Stimulated activated CD4-positive, alpha-beta T cell treated with anti-CD3 and anti-CD28 coated beads, TNF-alpha, amount 100 ng/mL, for 4 hours (primary cell): ENCODE results near the gene ADM5.
"Not testable (repeated sequence)": the region's sequence is repeated elsewhere in the genome, so short reads cannot be mapped to it uniquely, and the experiment has no call there.

Source experiments
- DNase-seq, 3 experiments: peaks; one replicate each; pipeline ENCODE4 v3.0.0-alpha.2; 2020; ENCODE audit warnings: low read depth in 3 of 3

ADM5 gene

DNA sequence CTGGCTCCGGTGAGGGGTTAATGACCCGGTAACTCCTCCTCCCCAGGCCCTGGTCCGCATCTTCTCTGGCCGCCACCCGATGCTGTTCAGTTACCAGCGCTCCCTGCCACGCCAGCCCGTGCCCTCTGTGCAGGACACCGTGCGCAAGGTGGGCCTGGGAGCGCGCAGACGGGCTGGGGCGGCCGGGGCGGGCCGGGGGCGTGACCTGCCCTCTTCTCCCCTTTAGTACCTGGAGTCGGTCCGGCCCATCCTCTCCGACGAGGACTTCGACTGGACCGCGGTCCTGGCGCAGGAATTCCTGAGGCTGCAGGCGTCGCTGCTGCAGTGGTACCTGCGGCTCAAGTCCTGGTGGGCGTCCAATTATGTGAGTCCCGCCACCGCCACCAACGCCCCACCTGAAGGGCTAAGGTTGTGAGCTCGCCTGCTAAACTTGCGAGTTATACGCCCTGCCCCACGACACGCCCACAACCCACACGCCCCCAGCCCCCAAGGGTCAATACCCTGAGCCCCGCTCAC is 11.9 kb downstream of the ADM5 start:
- DNase-seq = no peak

DNA sequence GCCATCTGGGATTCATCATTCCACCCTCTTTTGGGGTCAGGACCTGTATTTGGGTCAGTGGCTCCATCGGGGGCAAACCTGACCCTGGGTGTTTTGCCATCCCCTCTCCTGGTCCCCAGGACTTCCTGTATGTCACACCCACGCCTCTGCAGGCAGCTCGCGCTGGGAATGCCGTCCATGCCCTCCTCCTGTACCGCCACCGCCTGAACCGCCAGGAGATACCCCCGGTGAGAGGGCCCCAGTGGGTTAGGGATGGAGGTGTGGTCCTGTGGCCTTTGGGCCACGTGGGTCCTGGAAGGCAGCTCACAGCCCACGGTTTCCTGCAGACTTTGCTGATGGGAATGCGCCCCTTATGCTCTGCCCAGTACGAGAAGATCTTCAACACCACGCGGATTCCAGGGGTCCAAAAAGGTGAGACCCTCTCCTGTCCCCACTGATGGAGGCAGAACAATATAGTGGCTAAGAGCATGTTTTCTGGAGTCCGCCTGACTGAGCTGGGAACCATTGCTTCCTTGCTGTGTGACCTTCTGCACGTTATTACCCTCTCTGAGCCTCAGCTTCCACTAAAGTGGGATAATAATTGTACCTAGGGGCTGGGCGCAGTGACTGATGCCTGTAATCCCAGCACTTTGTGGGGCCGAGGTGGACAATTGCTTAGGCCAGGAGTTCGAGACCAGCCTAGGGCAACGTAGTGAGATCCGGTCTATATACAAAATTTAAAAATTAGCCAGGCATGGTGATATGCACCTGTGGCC is 15.7 kb downstream of the ADM5 start:
- no peak for DNase-seq

DNA sequence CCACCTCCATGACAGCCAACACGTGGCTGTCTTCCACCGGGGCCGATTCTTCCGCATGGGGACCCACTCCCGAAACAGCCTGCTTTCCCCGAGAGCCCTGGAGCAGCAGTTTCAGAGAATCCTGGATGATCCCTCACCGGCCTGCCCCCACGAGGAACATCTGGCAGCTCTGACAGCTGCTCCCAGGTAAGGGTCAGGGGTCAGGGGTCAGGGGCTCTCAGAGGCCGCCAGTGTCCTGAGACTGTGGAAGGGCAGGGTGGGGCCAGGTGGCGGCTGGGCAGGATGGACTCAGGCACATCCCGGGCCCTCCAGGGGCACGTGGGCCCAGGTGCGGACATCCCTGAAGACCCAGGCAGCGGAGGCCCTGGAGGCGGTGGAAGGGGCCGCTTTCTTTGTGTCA is 16.5 kb downstream of the ADM5 start:
- DNase-seq = no peak

GRCh38 chr19:49710372-49710951 is 21.1 kb downstream of the ADM5 start:
- no peak for DNase-seq

GRCh38 chr19:49712397-49712859 is 23.0 kb downstream of the ADM5 start:
- DNase-seq = no peak

GRCh38 chr19:49713236-49713845 is 23.9 kb downstream of the ADM5 start:
- DNase-seq = no peak

- DNase-seq = no peak
These were observed 26.8 kb downstream of the ADM5 start for GRCh38 chr19:49716154-49716553.

GRCh38 chr19:49718511-49718910 is 29.1 kb downstream of the ADM5 start:
- DNase-seq = no peak

DNA sequence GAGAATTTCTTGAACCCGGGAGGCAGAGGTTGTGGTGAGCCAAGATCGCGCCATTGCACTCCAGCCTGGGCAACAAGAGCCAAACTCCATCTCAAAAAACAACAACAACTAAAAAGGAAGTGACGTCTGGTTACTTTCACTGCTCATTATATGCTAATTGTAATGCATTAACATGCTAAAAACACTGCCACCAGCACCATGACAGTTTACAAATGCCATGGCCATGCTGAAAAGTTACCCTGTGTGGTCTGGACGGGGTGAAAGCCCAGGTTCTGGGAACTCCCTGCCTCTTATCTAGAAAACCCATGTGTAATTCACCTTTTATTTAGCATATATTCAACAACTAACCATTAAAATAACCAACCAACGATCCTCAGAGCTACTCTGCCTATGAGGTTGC is 29.6 kb downstream of the ADM5 start:
- no peak for DNase-seq

DNA sequence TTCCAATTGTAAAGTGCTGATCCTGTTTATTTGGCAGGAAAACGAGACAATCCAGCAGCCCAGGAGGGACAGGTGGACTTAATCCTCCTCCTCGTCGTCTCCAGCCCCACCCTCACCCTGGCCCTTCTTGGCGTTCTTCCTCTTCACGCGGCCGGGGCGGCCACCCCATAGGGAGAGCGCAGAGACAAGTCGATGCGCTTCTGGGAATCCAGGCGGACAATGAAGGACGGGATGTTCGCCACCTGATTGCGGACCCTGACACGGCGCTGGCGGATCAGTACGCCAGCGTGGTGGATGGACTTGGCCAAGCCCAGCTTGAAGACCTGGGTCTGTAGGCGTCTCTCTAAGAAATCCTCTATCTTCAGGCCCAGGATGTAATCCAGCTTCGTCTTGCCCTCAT is 30.0 kb downstream of the ADM5 start:
- not testable (repeated sequence) for DNase-seq

DNA sequence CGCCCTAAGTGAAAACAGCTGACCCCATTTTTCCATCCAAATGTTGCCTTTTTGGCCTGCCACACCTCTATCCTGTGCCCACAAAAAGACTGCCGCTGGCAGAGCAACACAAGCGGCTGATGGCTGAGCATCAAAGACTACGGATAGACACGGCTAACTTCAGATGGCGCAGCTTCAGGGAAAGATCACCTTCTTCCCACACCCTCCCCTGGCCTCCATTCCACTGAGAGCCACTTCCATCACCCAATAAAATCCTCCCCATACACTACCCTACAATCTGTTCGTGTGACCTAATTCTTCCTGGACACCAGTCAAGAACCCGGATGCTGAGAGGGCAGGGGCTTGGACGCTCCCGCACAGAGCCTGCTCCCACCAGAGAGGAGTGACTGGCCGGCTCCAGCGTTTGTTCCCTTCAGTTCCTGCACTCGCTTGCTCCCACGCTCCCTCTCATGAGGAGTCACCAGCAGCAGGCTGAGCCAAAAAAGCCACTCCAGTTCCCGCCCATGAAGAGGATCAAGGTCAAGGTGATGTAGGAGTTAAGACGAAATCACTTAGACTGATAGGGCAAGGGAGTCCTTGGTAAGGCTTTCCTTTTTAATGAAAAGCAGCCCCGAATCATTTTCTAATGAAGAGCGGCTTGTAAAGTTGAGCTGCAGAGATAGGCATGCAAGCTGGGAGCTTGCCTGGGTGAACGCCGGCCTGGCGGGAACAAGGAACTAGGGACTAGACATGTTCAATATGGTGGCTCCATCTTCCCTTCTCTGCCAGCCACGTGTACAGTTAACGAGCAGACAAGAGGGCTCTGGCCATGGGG is 38.0 kb downstream of the ADM5 start:
- DNase-seq = no peak

DNA sequence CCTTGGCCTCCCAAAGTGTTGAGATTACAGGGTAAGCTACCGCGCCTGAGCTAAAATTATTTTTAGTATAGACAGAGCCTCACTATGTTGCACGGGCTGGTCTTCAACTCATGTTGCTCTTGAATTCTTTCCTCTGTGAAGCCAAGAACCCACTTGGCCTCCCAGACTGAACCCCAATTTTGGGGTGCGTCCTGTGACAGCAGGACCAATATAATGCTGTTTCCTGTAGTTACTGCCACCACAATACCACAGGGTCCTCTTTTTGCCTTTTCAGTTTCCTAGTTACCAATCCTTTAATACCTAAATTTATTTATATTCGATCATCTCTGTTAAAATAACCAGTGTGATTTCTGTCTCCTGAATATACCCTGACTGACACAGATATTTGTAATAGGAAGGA is 40.8 kb downstream of the ADM5 start:
- DNase-seq = no peak

- DNase-seq = no peak
These were observed 48.9 kb downstream of the ADM5 start for GRCh38 chr19:49738268-49738667.

DNA sequence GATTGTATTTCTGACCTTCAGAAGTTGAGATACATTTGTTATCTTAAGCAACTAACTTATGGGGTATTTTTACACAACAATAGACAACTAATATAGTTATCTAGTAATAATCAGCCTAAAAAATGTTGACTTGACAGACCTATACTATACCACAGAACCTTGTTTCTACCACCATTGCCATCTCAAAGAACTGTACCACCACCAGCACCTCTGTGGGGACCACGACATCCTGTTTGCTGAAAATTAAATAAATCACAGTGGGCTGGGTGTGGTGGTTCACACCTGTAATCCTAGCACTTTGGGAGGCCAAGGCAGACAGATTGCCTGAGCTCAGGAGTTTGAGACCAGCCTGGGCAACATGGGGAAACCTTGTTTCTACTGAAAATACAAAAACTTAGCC is 49.7 kb downstream of the ADM5 start:
- DNase-seq = no peak

DNA sequence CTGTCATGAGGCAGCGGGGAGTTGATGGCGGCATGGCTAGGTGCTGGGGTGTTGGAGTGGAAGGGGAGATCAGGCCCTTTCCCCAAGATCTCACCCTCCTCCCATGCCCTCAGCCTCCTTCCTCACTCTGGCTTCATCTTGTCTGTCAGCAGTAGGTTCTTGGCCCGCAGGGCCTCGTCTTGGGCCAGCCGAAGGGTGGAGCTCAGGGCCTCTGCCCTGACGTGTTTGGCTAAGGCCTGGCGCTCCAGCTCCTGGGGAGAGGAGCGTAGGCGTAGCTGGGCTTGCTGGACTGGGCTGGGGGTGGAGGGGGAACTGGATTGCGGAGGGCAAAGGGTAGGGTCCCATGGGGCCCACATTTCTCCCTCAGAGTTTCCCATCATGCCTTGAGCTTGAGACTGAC is 50.5 kb downstream of the ADM5 start:
- no peak for DNase-seq
